Measurements from ENCODE around the gene CCDC87. TPM values are rescaled to one million over a fixed set of nuclear protein-coding genes. Genes with fewer than 3 reads are reported as not detected.
A peak's percentile ranks its signal among the peaks of the same experiment; 100 is the strongest.

CCDC87 gene
- total RNA-seq, 1 donor from 2014 or later: 0.22 TPM

DNA sequence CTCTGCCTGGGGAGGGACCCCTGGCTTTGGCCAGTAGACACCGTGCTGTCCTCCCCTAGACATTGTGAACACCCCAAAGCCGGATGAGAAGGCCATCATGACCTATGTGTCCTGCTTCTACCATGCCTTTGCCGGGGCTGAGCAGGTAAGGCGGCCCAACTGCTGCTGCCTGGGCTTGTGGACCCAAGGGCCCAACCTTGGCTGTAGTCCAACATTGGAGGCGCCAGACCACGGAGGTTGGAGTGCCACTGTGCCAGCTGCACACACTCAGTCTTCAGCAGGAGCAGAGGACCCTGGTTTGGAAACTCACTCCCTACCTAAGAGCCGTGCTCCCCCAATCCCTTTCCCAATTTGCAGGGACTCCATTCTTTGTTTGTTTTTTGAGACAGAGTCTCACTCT is 36.8 kb downstream of the CCDC87 start:
- H3K27ac ChIP-seq: no peak overlapping the region
- no peak overlapping the region for H3K9ac ChIP-seq
- no peak overlapping the region for H3K4me3 ChIP-seq
- no peaks in the 10 kb centered on the region for H3K36me3 ChIP-seq
- H3K4me2 ChIP-seq: no peak overlapping the region
- TF ChIP-seq EZH2 (IDR thresholded peaks at IDR 0.05): no peak
- TF ChIP-seq CTCF (IDR thresholded peaks at IDR 0.05): no peak
- TF ChIP-seq EZH2phosphoT487 (IDR thresholded peaks at IDR 0.05): no peak
- Mint-ChIP-seq H3K4me1 (no peaks in the 10 kb centered on the region), H3K36me3 (no peaks in the 10 kb centered on the region), H3K9me3 (no peaks in the 10 kb centered on the region), H3K27me3 (ENCODE audit: insufficient read depth, low read depth) (peaks cover 4% of the 10 kb centered on the region), H3K27ac (peak overlapping the region; percentile 78), H3K4me3 (no peak overlapping the region)
- H3F3A ChIP-seq (ENCODE audit: low read depth): no peaks in the 10 kb centered on the region
- H3K9me3 ChIP-seq (ENCODE audit: low read depth): no peaks in the 10 kb centered on the region
- H4K20me1 ChIP-seq (ENCODE audit: low read depth): no peaks in the 10 kb centered on the region
- no peaks in the 10 kb centered on the region for H3K79me2 ChIP-seq (ENCODE audit: low read depth)
- no peak for DNase-seq (ENCODE audit: low spot score)
- no peaks in the 10 kb centered on the region for H3K27me3 ChIP-seq
- H3K4me1 ChIP-seq: no peaks in the 10 kb centered on the region
- H2AFZ ChIP-seq (replicated peaks): no peak overlapping the region

GRCh38 chr11:66555416-66555815 is 37.4 kb downstream of the CCDC87 start:
- no peak for DNase-seq (ENCODE audit: low spot score)
- H4K20me1 ChIP-seq (ENCODE audit: low read depth): no peaks in the 10 kb centered on the region
- no peaks in the 10 kb centered on the region for H3K4me1 ChIP-seq
- no peaks in the 10 kb centered on the region for H3K79me2 ChIP-seq (ENCODE audit: low read depth)
- no peak overlapping the region for H3K4me3 ChIP-seq
- H3K4me2 ChIP-seq: no peak overlapping the region
- Mint-ChIP-seq H3K27ac (no peak overlapping the region), H3K4me1 (no peaks in the 10 kb centered on the region), H3K36me3 (no peaks in the 10 kb centered on the region), H3K27me3 (ENCODE audit: insufficient read depth, low read depth) (peaks cover 5% of the 10 kb centered on the region), H3K9me3 (no peaks in the 10 kb centered on the region), H3K4me3 (no peak overlapping the region)
- TF ChIP-seq EZH2phosphoT487 (IDR thresholded peaks at IDR 0.05): no peak
- no peak for TF ChIP-seq EZH2 (IDR thresholded peaks at IDR 0.05)
- TF ChIP-seq CTCF (IDR thresholded peaks at IDR 0.05): no peak
- peaks cover 1% of the 10 kb centered on the region for H3F3A ChIP-seq (ENCODE audit: low read depth)
- no peaks in the 10 kb centered on the region for H3K36me3 ChIP-seq
- H3K9ac ChIP-seq: no peak overlapping the region
- H2AFZ ChIP-seq (replicated peaks): no peak overlapping the region
- H3K27ac ChIP-seq: no peak overlapping the region
- H3K9me3 ChIP-seq (ENCODE audit: low read depth): no peaks in the 10 kb centered on the region
- no peaks in the 10 kb centered on the region for H3K27me3 ChIP-seq

- Histone ChIP-seq H4K20me1 (ENCODE audit: low read depth) (peaks cover 4% of the 10 kb centered on the region), H3F3A (ENCODE audit: low read depth) (peaks cover 3% of the 10 kb centered on the region), H3K4me3 (no peak overlapping the region), H3K27me3 (no peaks in the 10 kb centered on the region), H3K4me1 (no peaks in the 10 kb centered on the region), H3K9me3 (ENCODE audit: low read depth) (no peaks in the 10 kb centered on the region), H3K27ac (no peak overlapping the region), H2AFZ (replicated peaks) (no peak overlapping the region), H3K79me2 (ENCODE audit: low read depth) (no peaks in the 10 kb centered on the region), H3K36me3 (no peaks in the 10 kb centered on the region), H3K4me2 (no peak overlapping the region), H3K9ac (no peak overlapping the region)
- Mint-ChIP-seq H3K27ac (no peak overlapping the region), H3K9me3 (no peaks in the 10 kb centered on the region), H3K27me3 (ENCODE audit: insufficient read depth, low read depth) (peaks cover 10% of the 10 kb centered on the region), H3K4me3 (no peak overlapping the region), H3K4me1 (no peaks in the 10 kb centered on the region), H3K36me3 (no peaks in the 10 kb centered on the region)
- DNase-seq (ENCODE audit: low spot score): no peak
- TF ChIP-seq EZH2 (IDR thresholded peaks at IDR 0.05) (no peak), CTCF (IDR thresholded peaks at IDR 0.05) (no peak), EZH2phosphoT487 (IDR thresholded peaks at IDR 0.05) (no peak)
Observed at GRCh38 chr11:66554602-66555001, 38.3 kb downstream of the CCDC87 start.
